IPS-NIHi7 (cell line): ENCODE measurements around the gene PPP3R2.
"Not testable (repeated sequence)": the region's sequence is repeated elsewhere in the genome, so short reads cannot be mapped to it uniquely, and the experiment has no call there.

Source experiments
- DNase-seq: peaks from one replicate; pipeline ENCODE4 v3.0.0; 2012; ENCODE audit warnings: mixed read lengths; ENCODE audit errors: extremely low spot score

The PPP3R2 gene, protein sequence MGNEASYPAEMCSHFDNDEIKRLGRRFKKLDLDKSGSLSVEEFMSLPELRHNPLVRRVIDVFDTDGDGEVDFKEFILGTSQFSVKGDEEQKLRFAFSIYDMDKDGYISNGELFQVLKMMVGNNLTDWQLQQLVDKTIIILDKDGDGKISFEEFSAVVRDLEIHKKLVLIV

DNA sequence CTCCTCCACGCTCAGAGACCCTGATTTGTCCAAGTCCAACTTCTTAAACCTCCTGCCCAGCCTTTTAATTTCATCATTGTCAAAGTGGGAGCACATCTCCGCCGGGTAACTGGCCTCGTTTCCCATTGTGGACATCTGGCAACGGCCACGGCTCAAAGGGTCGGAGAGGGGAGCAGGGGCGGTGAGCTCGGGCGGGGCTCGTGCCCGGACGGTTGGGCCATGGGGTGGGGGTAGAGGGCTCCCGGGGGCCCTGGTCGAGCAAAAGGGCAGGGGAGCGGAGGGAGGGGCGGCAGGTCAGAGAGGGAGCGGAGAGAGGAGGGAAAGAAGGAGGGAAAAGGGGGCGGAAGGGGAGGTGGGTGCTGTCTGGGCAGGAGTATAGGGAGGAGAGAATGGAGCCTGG is at the start of gene PPP3R2:
PPP3R2 (minus strand) TSS at position 174 of the 400 bp plus-strand sequence; CDS start at position 126, 48 bp downstream.
- DNase-seq: no peak

DNA sequence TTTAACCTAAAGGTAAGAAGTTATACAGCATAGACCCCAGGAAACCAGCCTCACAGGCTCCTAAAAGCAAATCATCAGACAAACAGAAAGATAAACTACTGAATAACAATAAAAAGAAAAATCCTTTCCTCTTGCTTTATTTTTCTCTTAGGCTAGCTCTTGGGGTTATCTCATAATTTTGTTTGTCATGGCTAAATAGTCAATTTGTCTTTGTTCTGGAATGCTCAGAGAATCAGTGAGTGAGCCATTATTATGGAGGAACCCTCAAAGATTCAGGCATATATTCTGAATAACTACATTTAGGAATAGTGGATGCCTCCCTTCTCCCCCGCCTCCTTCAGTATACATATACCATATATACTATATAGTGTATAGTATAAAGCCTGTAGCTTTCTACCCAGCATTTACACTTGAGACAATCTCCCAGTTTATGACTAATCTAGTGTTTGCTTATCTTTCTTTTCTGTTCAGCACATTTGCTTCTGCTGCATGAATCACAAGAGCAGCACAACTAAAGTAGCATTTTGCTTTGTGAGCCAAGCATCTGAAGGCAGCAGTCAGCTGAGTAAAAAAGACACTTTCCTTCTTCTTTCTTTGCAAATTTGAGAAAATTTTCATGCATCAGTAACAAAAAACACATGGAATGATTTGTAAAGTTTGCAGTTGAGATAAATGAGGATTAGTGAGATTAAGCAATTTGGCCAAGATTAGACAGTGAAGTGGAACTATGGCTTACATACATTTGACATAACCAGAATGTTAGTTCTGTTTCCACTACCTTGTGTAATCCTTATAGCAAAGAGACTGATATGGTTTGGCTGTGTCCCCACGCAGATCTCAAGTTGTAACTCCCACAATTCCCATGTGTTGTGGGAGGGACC is 45.3 kb upstream of the PPP3R2 start:
- no peak for DNase-seq

DNA sequence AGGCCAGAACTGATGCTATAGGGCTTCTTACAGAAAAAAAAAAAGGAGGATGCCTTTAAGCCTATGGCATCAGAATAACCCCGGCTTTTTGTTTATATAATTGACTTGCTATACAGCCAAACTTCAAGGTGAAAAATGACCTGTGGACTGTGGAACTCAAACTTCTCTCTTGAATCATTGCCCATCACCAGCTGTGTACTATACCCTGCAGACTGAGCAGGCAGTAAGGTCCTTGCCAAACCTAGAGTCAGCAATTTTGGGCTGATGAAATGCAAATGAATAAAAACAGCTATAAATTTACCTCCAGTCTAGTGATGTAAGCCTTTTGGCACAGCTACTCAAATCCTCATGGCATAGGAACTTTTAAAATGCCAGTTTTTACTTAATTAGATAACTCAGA is 44.5 kb upstream of the PPP3R2 start:
- DNase-seq: no peak

DNA sequence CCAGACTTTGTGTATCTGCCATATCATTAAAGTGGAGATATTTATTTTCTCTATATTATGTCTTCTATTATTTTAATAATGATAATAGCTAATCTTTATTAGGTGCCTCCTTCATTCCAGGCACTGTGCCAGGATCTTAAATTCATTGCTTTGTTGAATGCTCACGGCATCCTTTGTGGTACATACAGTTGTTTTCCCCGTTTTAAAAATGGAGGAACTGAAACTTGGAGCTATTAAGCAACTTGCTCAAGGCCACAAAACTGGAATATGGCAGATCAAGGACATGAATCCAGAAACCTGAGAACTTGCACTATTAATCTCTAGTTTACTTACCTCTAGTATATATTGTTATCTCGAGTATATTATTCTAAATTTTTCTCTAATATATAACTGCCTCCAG is 41.5 kb upstream of the PPP3R2 start:
- no peak for DNase-seq

DNA sequence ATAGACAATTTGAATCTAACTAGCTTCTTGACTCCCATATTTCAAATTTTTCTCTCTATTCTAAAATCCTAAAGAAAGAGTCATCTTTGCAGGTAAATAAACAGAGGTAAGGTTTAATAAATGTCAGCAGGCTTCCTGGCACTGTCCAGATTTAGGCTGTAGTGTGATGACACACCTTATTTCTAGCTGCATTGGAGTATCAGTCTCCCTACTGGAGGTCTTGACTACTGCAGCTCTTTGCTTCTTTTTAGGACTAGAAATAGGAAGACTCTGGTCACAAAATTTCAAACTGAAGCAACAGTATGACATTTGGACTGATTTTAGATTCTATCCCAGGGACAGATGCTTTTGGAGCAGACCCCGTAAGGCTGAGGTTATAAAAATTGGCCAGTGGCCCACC is 40.7 kb upstream of the PPP3R2 start:
- no peak for DNase-seq

DNA sequence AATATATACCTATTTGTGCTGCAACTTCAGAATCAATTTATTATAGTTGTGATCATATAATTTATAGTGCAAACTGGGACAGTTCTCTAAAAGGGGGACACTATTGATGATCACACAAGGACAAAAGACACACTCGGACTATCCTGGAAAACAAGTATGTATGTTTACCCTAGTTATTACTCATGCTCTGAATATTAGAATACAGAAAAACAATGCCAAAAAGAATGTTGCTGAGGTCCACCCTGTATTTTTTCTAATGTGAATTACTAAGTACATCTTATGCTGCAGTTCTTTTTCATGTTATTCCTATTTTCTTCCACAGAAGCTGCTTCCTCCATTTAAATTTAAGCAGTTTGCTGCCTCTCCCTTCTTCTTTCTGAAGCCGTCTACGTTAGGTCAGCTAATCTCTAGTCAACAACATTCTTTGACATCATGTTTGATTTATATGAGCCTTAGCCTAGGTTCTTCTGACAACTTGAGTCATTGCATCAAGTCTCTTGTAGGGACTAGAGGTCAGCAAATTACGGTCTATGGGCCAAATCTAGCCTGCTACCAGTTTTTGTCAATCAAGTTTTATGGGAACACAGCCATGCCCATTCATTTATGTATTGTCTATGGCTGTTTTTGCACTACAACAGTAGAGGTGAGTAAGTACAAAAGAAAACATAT is 40.1 kb upstream of the PPP3R2 start:
- no peak for DNase-seq

DNA sequence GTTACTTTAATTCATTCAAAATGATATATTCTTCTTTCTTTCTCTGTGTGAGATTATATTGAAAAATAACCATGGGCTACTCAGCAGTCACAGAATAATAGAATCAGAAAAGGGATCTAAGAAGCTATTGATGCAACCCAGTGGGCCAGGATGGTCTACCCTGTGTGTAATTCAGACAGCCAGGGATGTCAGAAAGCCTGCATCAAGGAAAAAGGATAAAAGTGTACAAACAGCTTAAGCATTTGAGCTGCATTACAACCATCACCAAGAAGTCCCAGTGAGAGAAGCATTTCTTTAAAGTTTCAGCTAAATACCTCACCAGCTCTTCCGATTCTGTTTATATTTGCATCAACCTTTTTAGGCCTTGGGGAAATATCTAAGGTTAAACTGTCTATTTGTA is 37.8 kb upstream of the PPP3R2 start:
- DNase-seq: no peak

DNA sequence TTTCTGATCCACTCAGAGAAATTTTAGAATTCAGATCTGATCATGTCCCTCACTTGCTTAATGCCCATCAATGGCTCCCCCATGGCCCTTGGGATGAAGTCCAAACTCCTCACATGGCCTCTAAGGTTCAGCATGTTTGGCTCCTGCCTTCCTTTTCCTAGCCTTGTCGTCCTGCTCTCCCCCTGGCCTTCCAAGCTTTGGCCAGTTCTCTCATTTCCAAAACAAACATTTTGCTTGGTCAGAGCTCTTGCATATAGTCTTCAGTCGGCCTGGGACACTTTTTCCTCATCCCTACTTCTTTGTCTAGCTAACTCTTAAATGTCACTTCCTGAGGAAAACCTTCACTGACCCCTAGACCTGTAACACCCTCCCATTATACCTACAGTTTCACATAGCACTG is 37.1 kb upstream of the PPP3R2 start:
- no peak for DNase-seq

DNA sequence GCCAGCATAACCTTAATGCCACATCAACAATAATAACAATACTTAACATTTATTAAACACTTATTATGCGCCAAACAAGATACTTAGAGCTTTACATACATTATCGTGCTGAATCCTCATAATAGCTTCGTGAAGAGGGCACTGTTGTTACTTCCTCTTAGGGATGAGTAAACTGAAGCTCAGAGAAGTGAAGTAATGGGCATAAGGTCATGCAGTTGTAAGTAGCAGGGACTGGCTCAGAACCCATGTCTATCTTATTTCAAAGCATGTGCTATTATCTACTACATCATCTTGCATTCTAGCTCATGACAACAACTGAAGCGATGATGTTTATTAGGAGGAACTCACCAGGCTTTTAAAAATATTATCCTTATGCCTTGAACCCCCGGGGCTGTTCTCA is 34.9 kb upstream of the PPP3R2 start:
- no peak for DNase-seq

DNA sequence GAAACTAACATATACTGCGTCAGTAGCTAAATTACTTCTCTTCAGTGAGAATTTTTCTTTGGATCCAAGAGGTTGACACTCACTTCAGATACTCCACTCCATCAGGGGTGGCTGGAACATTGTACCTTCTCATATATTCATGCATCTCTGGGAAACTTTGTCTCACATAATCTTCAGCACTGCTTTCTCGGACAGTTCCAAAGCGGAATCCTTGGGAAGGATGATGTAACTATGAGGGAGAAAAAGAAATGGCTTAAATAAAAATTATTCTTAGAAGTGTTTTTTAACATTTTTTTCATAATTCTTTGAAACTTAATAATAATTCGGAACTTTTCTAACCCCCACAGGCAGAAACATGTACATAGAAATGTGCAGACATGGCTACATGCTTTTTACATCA is 33.4 kb upstream of the PPP3R2 start:
- no peak for DNase-seq

DNA sequence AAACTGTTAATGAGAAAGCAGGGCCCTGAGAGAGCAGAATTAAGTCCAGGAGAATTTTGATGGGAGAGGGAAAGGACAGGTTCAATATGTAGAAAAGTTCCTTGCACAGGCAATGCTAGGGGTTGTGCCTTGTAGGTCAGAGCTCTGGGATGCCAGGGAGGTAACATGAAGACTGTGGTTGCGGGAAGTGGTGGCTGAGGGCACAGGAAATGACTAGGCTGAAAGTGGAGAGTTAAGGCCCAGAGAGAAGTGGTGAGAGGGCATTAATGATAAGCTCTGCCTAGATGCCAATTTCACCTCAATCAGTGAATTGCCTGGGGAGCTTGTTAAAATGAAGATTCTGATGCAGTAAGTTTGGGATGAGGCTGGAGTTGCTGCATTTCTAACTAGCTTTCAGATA is 31.5 kb upstream of the PPP3R2 start:
- DNase-seq: no peak

DNA sequence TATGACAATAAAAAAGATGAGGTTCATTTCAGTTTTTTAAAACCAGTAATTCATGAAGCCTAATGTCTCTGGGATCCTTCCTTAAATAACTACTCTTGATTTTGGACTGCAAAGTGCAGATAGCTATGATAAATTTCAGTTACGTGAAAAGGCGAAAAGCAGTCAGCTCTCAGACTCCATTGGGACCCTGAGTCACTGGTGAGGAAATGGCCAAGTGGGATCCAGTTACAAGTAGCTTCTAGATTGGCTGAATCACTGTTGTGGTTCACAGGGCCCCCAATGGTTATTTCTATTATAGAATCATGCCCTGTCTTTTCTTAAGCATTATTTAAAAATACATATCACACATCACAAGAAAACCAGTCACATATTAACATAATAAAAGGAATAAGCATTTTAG is 31.1 kb upstream of the PPP3R2 start:
- DNase-seq: no peak

DNA sequence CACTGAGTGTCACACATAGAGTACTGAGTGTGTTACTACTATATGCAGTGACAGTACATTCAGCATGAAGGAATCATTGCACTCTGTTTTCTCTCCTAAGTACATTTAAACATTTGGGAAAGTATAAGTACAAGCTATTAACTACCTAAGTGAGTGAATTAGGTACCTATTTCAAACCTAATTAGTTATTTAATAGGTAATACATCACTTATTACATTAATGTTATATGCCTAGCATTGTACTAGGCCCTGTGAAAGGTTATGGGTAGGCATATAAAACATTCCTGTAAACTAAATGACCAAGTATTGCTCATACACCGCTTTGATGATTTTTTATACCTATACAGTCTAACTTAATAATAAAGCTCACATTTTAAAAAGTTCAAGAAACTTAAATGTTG is 25.7 kb upstream of the PPP3R2 start:
- no peak for DNase-seq

DNA sequence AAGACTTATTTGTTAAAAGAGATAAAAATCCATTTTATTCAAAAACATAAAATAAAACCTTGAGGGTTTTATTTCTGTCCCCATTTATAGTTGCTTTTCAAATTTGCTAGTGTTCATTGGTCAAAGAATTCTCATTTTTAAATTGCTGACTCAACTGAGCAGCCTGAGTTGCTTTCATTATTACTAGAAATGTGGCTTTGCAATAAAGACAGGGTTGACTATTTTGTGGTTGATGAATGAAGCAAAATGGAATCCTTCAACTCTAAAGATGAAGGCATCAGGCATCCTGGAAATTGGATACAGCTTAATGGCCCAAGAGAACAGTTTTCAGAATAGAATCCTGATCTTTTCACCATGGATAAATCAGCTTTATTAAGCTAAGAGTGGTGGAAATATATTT is 23.9 kb upstream of the PPP3R2 start:
- DNase-seq: no peak

DNA sequence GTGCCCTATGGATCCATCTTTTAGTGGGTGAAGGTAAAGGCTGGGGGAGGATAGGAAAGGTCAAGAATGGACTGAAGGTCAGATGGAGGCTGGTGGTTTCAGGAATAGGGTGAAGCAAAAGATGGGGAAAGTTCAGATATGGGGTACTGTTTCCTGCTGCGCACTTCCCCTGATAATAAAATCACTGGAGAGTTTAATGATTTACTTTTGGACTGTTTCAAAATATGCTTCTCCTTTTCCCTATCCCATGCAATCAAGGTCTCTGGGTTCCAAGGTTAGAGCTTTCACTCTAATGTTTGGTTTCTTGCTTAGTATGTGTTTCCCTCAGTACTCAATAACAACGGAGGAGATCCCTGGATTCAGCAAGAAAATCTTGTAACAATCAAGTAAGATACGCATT is 10.8 kb upstream of the PPP3R2 start:
- no peak for DNase-seq

DNA sequence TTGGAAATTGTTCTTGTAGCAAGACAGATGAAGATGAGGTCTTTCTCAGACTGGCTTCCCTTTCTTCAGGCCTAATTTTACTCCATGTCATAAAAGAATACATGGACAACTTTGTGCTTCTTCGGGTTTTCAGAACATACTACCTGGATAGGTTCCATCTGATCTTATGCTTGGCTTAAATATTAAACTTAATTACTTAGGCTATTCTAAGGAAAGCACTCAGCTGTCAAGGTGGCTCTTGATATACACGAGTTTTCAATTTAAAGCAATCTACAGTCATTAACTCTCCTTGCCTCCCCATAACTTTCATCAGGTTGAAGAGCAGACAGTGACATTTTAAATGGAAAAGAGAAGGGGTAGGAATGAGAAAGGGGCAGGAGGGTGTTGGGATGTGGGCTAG is 9.5 kb upstream of the PPP3R2 start:
- DNase-seq: no peak

DNA sequence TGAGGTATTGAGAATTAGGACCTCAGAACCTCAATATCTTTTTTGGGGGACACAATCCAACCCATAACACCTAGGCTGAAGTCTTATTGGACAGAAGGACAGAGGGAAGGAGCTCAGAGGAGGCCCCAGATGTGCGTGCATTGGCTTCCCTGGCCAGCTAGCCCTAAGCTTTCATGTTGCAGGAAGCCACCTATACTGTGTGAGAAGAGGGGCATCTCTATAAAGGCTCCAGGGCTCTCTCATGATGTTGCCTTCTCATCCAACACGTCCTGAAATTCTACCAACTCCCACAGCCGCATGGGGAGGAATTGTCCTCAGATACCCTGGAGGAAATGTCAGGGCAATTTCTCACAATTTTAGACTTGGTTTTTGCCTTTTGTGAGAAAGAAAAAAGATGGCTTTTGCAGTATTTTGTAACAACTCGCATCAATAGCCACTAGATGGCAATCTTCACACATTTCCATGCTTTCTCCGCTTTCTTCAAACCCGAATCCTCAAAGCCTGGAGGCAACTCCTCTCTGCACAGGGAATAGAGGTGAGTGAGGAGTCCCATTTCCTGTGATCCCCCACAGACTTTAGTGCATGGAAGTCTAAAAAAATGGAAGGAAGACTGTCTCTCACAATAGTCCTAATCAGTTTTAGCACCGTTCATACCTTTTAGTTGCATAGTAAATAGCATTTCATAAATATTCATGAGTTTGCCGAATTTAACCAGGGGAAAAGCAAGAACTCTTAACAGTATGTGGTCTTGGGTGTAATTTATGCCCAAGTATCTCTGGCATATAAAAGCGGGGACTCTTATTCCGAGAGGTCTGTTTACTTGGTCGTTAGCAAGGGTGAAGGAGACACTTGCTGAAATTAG is 7.4 kb upstream of the PPP3R2 start:
- peak; percentile 74 for DNase-seq

DNA sequence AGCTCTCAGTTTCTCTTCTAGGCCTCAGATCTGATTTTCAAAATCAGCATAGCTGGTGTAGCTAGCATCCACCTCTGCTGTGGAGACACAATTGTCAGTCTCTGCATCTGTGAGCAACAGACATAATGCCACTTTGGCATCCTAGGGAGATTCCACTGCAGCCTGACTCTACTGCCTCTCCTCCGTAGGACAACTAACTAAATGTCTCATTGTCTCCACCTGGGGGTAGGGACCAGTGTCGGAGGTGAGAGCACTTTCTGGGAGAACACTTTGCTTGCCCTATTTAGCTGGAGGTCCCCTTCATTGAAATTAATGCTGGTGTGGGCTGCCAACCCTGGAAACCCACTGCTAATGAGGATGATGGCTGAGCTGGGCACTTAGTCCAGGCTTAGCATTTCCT is 1.4 kb downstream of the PPP3R2 start:
- no peak for DNase-seq

DNA sequence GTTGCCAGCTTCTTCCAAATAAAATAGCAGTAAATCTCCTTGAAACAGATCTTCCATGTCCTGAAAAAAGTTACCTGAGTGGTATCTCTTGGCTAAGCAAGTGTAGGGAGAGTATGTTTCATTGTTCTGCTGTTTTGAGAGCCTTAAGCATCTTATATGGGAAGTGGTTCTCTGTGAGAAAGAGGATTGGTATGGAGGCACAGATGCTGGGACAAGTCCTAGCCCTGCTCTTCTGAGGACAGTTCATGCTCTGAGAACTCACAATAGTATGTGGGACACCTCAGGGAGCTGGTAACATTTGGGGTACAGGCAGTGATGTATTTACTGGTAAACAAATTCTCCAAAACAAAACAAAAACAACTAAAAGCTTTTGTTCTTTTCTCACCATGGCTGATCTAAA is 2.0 kb downstream of the PPP3R2 start:
- no peak for DNase-seq

DNA sequence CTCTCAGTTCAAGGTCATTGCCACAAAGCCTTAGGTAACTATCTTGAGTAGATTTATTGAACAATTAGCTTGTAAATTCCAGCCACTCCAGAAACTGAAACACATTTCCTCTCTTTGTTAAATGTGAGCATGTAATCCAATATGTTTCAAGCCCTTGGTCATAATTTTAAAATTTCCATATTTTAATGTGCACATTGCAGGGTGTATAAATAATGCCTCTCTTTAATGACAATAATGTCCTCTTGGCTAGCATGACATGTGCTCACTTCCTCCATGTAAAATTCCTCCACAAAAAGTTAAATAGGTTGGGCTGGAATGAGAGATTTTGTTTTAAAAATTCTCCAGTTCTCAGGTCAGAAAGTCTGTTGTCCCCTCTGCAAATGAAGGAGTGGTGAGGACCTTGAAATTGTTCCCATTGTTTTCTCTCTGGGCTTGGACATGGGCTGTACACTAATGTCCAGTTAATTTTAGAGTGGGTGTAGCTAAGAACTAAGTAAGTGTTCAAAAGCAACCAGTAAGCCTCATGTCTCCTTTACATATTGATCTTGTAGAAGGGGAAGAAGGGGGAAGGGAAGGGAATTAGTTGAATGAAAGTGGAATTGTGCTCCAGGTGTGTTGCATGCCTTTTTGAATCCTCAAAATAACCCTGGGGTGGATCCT is 2.9 kb downstream of the PPP3R2 start:
- DNase-seq: no peak

DNA sequence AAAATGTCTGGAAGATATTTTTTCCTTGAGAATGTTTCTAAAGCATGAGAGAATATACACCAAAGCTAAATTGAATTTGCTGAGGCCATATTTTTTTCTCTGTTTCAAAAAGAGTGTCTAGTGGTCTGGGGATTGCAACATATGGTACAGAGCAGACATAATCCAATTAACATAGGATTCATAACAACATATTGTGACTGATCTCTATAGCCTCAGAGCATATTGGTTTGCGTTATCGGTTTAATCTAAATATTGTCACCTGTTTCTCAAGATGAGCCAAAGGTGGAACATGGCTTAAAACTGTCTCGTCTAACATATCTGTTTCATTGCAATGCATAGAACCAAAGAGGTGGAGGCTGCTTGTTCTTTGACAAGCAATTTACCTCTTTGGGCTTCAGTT is 3.9 kb downstream of the PPP3R2 start:
- no peak for DNase-seq

DNA sequence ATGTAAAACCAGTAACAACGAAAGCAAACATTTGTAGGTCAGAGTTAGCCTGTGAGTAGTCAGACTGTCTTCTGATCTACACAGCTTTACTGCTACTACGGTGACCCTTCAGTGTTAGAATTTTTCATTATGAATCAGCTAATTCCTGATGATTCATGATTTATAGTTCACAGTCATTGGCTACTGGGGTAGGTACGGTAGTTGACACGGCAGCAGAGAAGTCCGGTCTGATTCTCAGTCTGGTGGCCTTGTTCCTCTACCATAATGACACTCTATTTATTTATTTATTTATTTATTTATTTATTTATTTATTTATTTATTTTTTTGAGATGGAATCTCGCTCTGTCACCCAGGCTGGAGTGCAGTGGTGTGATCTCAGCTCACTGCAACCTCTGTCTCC is 4.7 kb downstream of the PPP3R2 start:
- DNase-seq: not testable (repeated sequence)
